Keratinocyte (primary cell): Measurements from ENCODE around the gene RAPGEF4. TPM values are rescaled to one million over a fixed set of nuclear protein-coding genes. Genes with fewer than 3 reads are reported as not detected.

Source experiments
- DNase-seq: peaks from one replicate; pipeline ENCODE4 v3.0.0-alpha.2; 2011; ENCODE audit warnings: low read depth, missing footprints, low spot score
- FAIRE-seq: peaks from 2 replicates; lab custom pipeline; 2011; peaks lifted over from hg19 to GRCh38; lab: Jason Lieb, UNC
- H2AFZ ChIP-seq: 2 replicates; pipeline ENCODE4 v1.6.0; 2012; ENCODE audit warnings: low read length, control low read depth, inconsistent platforms; ENCODE audit not compliant: control insufficient read depth
- H3K27ac ChIP-seq: 2 replicates; pipeline ENCODE4 v1.5.1; 2011; ENCODE audit warnings: low read length; ENCODE audit not compliant: control insufficient read depth, insufficient read depth
- H3K27me3 ChIP-seq: 3 replicates; pipeline ENCODE4 v1.6.0; 2011; ENCODE audit warnings: low read length; ENCODE audit not compliant: control insufficient read depth, insufficient read depth; ENCODE audit errors: extremely low read depth
- H3K36me3 ChIP-seq, 2 experiments: 2 replicates in 1 of 2; 3 replicates in 1 of 2; pipeline ENCODE4 v1.5.1; 2011; ENCODE audit warnings: low read length in 2 of 2, mild to moderate bottlenecking in 1 of 2; ENCODE audit not compliant: control insufficient read depth in 2 of 2, insufficient read depth in 2 of 2; ENCODE audit errors: extremely low read depth in 1 of 2
- H3K4me1 ChIP-seq: 3 replicates; pipeline ENCODE4 v1.5.1; 2011; ENCODE audit warnings: low read length; ENCODE audit not compliant: control insufficient read depth, insufficient read depth; ENCODE audit errors: extremely low read depth
- H3K4me2 ChIP-seq: 3 replicates; pipeline ENCODE4 v1.6.0; 2011; ENCODE audit warnings: low read depth, low read length; ENCODE audit not compliant: control insufficient read depth, insufficient read depth; ENCODE audit errors: extremely low read depth
- H3K4me3 ChIP-seq, 3 experiments: fragments of 200-600 bp in 1 of 3; sonication (generic) in 1 of 3; 2 replicates in 2 of 3; 3 replicates in 1 of 3; pipeline ENCODE4 v1.5.1; 2011 to 2016; ENCODE audit warnings: low read length in 3 of 3, mild to moderate bottlenecking in 3 of 3, control low read depth in 2 of 3, inconsistent platforms in 1 of 3, low read depth in 1 of 3, mixed read lengths in 1 of 3, mixed run types in 1 of 3, moderate library complexity in 1 of 3; ENCODE audit not compliant: control insufficient read depth in 2 of 3, insufficient read depth in 2 of 3; ENCODE audit errors: extremely low read depth in 1 of 3
- H3K79me2 ChIP-seq: 2 replicates; pipeline ENCODE4 v1.6.0; 2012; ENCODE audit warnings: low read length; ENCODE audit not compliant: control insufficient read depth, insufficient read depth
- H3K9ac ChIP-seq: 3 replicates; pipeline ENCODE4 v1.6.0; 2011; ENCODE audit warnings: low read length; ENCODE audit not compliant: control insufficient read depth, insufficient read depth; ENCODE audit errors: extremely low read depth
- H3K9me1 ChIP-seq: 3 replicates; pipeline ENCODE4 v1.6.0; 2011; ENCODE audit warnings: low read length; ENCODE audit not compliant: control insufficient read depth, insufficient read depth; ENCODE audit errors: extremely low read depth
- H3K9me3 ChIP-seq: 2 replicates; pipeline ENCODE4 v1.5.1; 2012; ENCODE audit warnings: low read depth, low read length; ENCODE audit not compliant: control insufficient read depth
- H4K20me1 ChIP-seq: 3 replicates; pipeline ENCODE4 v1.6.0; 2011; ENCODE audit warnings: low read length; ENCODE audit not compliant: control insufficient read depth, insufficient read depth; ENCODE audit errors: extremely low read depth
- CTCF ChIP-seq, 3 experiments: IDR thresholded peaks in 1 of 3; conservative IDR thresholded peaks in 1 of 3; optimal IDR thresholded peaks in 1 of 3; 2 replicates in 2 of 3; 3 replicates in 1 of 3; pipeline versions ENCODE3 to v1.5.1; 2011; ENCODE audit warnings: low read length in 3 of 3, mild to moderate bottlenecking in 3 of 3, moderate library complexity in 2 of 3, control low read depth in 1 of 3, inconsistent platforms in 1 of 3; ENCODE audit not compliant: insufficient read depth in 2 of 3; ENCODE audit errors: extremely low read depth in 1 of 3
- EZH2 ChIP-seq: IDR thresholded peaks from one replicate; pipeline ENCODE4 v1.6.1; 2012; ENCODE audit warnings: inconsistent platforms, mild to moderate bottlenecking, low read length, moderate library complexity
- dilution Hi-C: fragments of 300-500 bp; cut with MboI; formaldehyde crosslinking; loops from one replicate; pipeline ENCODE4 v1.7.0; 2020; ENCODE audit warnings: low sequenced_read_pairs; ENCODE audit not compliant: extremely low pct_ligation_motif_present
- polyA plus RNA-seq, 5 experiments: library from polyadenylated mRNA; depleted of rRNA in 3 of 5; stranded (reverse) in 3 of 5; stranded (forward) in 1 of 5; unstranded in 1 of 5; fragments of >200 nt; gene quantifications; 1 replicate in 1 of 5; 2 replicates in 3 of 5; 3 replicates in 1 of 5; pipeline versions ENCODE4 v1.2.1 to v1.2.3, GENCODE V29; 2011 to 2012; ENCODE audit warnings: missing spikeins in 2 of 5, low read depth in 1 of 5, low replicate concordance in 1 of 5

RAPGEF4 gene
- polyA plus RNA-seq, 1 donor (not counting 4 experiments of a cell fraction or from before 2014, with no cell fraction given): 1.6 TPM

GRCh38 chr2:172927641-172928357, 192.2 kb downstream of the RAPGEF4 start:
- H3K4me2 ChIP-seq: no peak overlapping the region
- peaks cover 6% of the 10 kb centered on the region for H3K4me1 ChIP-seq
- dilution Hi-C loops: no loop called here
- TF ChIP-seq EZH2: no peak
- TF ChIP-seq CTCF (optimal IDR thresholded peaks at IDR 0.05 in 1 of 3, IDR thresholded peaks at IDR 0.05 in 1 of 3, conservative IDR thresholded peaks at IDR 0.05 in 1 of 3; ENCODE audit: extremely low read depth in 1 of 3, insufficient read depth in 2 of 3, low read length in 3 of 3): no peak
- no peak overlapping the region for H3K9ac ChIP-seq
- no peak overlapping the region for H3K4me3 ChIP-seq
- no peaks in the 10 kb centered on the region for H3K36me3 ChIP-seq
- no peak for FAIRE-seq
- H3K27ac ChIP-seq: no peak overlapping the region
- no peaks in the 10 kb centered on the region for H3K9me1 ChIP-seq
- H3K79me2 ChIP-seq: no peaks in the 10 kb centered on the region
- H3K27me3 ChIP-seq: no peaks in the 10 kb centered on the region
- H4K20me1 ChIP-seq: no peaks in the 10 kb centered on the region
- no peaks in the 10 kb centered on the region for H3K9me3 ChIP-seq
- no peak for DNase-seq
- H2AFZ ChIP-seq: peak overlapping the region; percentile 8

- Histone ChIP-seq H3K79me2 (no peaks in the 10 kb centered on the region), H3K4me1 (peaks cover 6% of the 10 kb centered on the region), H3K4me3 (no peak overlapping the region), H3K36me3 (no peaks in the 10 kb centered on the region), H3K4me2 (no peak overlapping the region), H4K20me1 (no peaks in the 10 kb centered on the region), H3K9me3 (no peaks in the 10 kb centered on the region), H2AFZ (no peak overlapping the region), H3K9ac (no peak overlapping the region), H3K27ac (no peak overlapping the region), H3K9me1 (no peaks in the 10 kb centered on the region), H3K27me3 (no peaks in the 10 kb centered on the region)
- no peak for FAIRE-seq
- TF ChIP-seq EZH2: no peak
- no peak for TF ChIP-seq CTCF (optimal IDR thresholded peaks at IDR 0.05 in 1 of 3, IDR thresholded peaks at IDR 0.05 in 1 of 3, conservative IDR thresholded peaks at IDR 0.05 in 1 of 3; ENCODE audit: extremely low read depth in 1 of 3, insufficient read depth in 2 of 3, low read length in 3 of 3)
- no peak for DNase-seq
- dilution Hi-C loops: no loop called here
Measured at GRCh38 chr2:172928756-172929155, 193.1 kb downstream of the RAPGEF4 start.
